ENCODE data around the gene GATAD2A. TPM values are rescaled to one million over a fixed set of nuclear protein-coding genes. Genes with fewer than 3 reads are reported as not detected.

The GATAD2A gene
- total RNA-seq, 4 donors from 2014 or later: 45.6 to 102 (median 65.7) TPM

GRCh38 chr19:19488875-19489690, 83.6 kb downstream of the GATAD2A start:
- no peaks in the 10 kb centered on the region for H3K27me3 ChIP-seq
- WGBS, 2 donors (ENCODE audit: low coverage in 1 of 2): 22 to 29% methylated on average over 5 to 14 of the region's 14 CpGs
- peak overlapping the region; percentile 71 to 84 (median 80) for H3K27ac ChIP-seq
- TF ChIP-seq POLR2AphosphoS5 (IDR thresholded peaks at IDR 0.05) (peak in 2 of 3 donors; percentile 25 to 35), POLR2A (IDR thresholded peaks at IDR 0.05) (peak; percentile 20), EP300 (IDR thresholded peaks at IDR 0.05; ENCODE audit: low read depth) (no peak)
- TF ChIP-seq, protein P1, sequence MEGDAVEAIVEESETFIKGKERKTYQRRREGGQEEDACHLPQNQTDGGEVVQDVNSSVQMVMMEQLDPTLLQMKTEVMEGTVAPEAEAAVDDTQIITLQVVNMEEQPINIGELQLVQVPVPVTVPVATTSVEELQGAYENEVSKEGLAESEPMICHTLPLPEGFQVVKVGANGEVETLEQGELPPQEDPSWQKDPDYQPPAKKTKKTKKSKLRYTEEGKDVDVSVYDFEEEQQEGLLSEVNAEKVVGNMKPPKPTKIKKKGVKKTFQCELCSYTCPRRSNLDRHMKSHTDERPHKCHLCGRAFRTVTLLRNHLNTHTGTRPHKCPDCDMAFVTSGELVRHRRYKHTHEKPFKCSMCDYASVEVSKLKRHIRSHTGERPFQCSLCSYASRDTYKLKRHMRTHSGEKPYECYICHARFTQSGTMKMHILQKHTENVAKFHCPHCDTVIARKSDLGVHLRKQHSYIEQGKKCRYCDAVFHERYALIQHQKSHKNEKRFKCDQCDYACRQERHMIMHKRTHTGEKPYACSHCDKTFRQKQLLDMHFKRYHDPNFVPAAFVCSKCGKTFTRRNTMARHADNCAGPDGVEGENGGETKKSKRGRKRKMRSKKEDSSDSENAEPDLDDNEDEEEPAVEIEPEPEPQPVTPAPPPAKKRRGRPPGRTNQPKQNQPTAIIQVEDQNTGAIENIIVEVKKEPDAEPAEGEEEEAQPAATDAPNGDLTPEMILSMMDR (IDR thresholded peaks at IDR 0.05): no peak
- peak overlapping the region in 1 of 4 donors; percentile 31 for H3K4me3 ChIP-seq
- DNase-seq: peak; percentile 79
- H3K36me3 ChIP-seq: peaks cover 0 to 9% (median 0%) of the 10 kb centered on the region in 4 donors
- intact Hi-C loops (cut with DNase I; ENCODE audit: low total_unique reads): no loop called here
- in situ Hi-C loops (cut with MboI; ENCODE audit: low pct_ligation_motif_present in 1 of 4, low pct_unique_long_range_greater_than_20kb in 1 of 4, low sequenced_read_pairs in 3 of 4): loop anchor here in 3 of 4 donors (25.0 kb wide), 2 partner anchors 127 to 302 kb away; partner anchors contain the start of genes BORCS8 (in 1 of the 3) and RFXANK (in 1 of the 3)
- H3K9me3 ChIP-seq: no peaks in the 10 kb centered on the region
- peaks cover 15 to 49% (median 42%) of the 10 kb centered on the region in 4 donors for H3K4me1 ChIP-seq

DNA sequence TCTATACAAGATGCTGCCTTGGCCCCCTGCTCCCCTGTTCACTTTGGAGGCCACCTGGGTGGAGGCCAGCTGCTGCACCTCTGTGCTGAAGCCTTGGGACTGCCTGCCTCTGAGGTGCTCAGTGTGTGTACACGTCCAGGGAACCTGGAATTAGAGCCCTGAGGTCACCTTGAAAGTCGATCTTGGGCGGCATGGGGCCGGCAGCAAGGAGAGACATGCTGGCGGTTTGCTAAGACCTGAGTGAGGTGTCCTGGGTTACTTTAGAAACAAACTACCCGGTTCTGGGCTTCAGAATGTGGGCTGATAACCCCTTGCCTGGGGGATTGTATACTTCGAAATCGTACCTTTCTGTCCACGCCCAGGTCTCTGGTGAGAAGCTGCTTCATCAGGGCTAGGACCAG, 84.3 kb downstream of the GATAD2A start:
- Histone ChIP-seq H3K9me3 (no peaks in the 10 kb centered on the region), H3K27ac (peak overlapping the region; percentile 71 to 84 (median 80)), H3K36me3 (peaks cover 0 to 16% (median 0%) of the 10 kb centered on the region in 4 donors), H3K4me1 (peaks cover 15 to 49% (median 42%) of the 10 kb centered on the region in 4 donors), H3K4me3 (no peak overlapping the region), H3K27me3 (no peaks in the 10 kb centered on the region)
- WGBS, 2 donors (ENCODE audit: low coverage in 1 of 2): 67% methylated on average over 9 of the region's 9 CpGs; no CpG with 5 or more reads in 1 of the 2 donors
- TF ChIP-seq, protein P1 (IDR thresholded peaks at IDR 0.05): no peak
- no peak for TF ChIP-seq POLR2A (IDR thresholded peaks at IDR 0.05)
- TF ChIP-seq POLR2AphosphoS5 (IDR thresholded peaks at IDR 0.05): no peak
- no peak for TF ChIP-seq EP300 (IDR thresholded peaks at IDR 0.05; ENCODE audit: low read depth)
- intact Hi-C loops (cut with DNase I; ENCODE audit: low total_unique reads) (no loop called here), in situ Hi-C loops (cut with MboI; ENCODE audit: low pct_ligation_motif_present in 1 of 4, low pct_unique_long_range_greater_than_20kb in 1 of 4, low sequenced_read_pairs in 3 of 4) (loop anchor here (5.0 to 25.0 kb wide), 4 partner anchors 118 to 303 kb away; partner anchors contain the start of genes BORCS8 (in 1 of the 4) and RFXANK (in 1 of the 4))
- DNase-seq: no peak

GRCh38 chr19:19490214-19490968, 84.9 kb downstream of the GATAD2A start:
- H3K36me3 ChIP-seq: peaks cover 0 to 19% (median under 1%) of the 10 kb centered on the region in 4 donors
- 30 to 38% methylated on average over 11 to 19 of the region's 20 CpGs for WGBS, 2 donors (ENCODE audit: low coverage in 1 of 2)
- in situ Hi-C loops (cut with MboI; ENCODE audit: low pct_ligation_motif_present in 1 of 4, low pct_unique_long_range_greater_than_20kb in 1 of 4, low sequenced_read_pairs in 3 of 4) (loop anchor here (5.0 to 25.0 kb wide), 4 partner anchors 118 to 303 kb away; partner anchors contain the start of genes BORCS8 (in 1 of the 4) and RFXANK (in 1 of the 4)), intact Hi-C loops (cut with DNase I; ENCODE audit: low total_unique reads) (no loop called here)
- DNase-seq: peak; percentile 83
- H3K4me3 ChIP-seq: no peak overlapping the region
- H3K4me1 ChIP-seq: peaks cover 15 to 49% (median 40%) of the 10 kb centered on the region in 4 donors
- TF ChIP-seq, protein P1 (IDR thresholded peaks at IDR 0.05): peak; percentile 85 to 86 (median 86)
- TF ChIP-seq POLR2A (IDR thresholded peaks at IDR 0.05) (no peak), POLR2AphosphoS5 (IDR thresholded peaks at IDR 0.05) (peak in 1 of 3 donors; percentile 9), EP300 (IDR thresholded peaks at IDR 0.05; ENCODE audit: low read depth) (no peak)
- peak overlapping the region; percentile 71 to 84 (median 80) for H3K27ac ChIP-seq
- no peaks in the 10 kb centered on the region for H3K9me3 ChIP-seq
- no peaks in the 10 kb centered on the region for H3K27me3 ChIP-seq

Data from transverse colon (tissue), 4 donors.